Activated CD4-positive, alpha-beta T cell treated with anti-CD3 and anti-CD28 coated beads, Interleukin-10, Interleukin-2, amounts not matched to agents 100 ng/mL and 50 ng/mL, durations not matched to agents 16 hours and 8 hours (primary cell): Measurements from ENCODE around the gene PTOV1.
"Not testable (repeated sequence)": the region's sequence is repeated elsewhere in the genome, so short reads cannot be mapped to it uniquely, and the experiment has no call there.

Source experiments
- DNase-seq: peaks from one replicate; pipeline ENCODE4 v3.0.0-alpha.2; 2020

PTOV1 gene

DNA sequence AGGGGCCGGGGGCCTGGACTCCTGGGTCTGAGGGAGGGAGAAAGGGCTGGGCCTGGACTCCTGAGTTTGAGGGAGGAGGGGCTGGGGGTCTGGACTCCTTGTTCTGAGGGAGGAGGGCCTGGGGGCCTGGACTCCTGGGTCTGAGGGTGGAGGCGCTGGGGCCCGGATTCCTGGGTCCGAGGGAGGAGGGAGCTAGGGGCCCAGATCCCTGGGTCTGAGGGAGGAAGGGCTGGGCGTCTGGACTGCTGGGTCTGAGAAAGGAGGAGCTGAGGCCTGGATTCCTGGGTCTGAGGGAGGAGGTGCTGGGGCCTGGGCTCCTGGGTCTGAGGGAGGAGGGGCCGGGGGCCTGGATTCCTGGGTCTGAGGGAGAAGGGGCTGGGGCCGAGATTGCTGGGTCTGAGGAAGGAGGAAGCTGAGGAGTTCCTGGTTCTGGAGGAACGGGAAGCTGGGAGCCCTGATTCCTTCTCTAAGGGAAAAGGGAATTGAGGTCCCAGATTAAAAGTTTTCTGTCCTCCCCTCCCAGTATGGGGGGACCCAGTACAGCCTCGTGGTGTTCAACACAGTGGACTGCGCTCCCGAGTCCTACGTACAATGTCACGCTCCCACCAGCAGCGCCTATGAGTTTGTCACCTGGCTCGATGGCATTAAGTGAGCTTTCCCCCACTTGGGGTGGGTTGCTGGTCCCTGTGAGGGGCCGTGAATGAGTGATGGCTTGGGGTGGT lies 32.1 kb upstream of the PTOV1 start:
- DNase-seq = no peak

DNA sequence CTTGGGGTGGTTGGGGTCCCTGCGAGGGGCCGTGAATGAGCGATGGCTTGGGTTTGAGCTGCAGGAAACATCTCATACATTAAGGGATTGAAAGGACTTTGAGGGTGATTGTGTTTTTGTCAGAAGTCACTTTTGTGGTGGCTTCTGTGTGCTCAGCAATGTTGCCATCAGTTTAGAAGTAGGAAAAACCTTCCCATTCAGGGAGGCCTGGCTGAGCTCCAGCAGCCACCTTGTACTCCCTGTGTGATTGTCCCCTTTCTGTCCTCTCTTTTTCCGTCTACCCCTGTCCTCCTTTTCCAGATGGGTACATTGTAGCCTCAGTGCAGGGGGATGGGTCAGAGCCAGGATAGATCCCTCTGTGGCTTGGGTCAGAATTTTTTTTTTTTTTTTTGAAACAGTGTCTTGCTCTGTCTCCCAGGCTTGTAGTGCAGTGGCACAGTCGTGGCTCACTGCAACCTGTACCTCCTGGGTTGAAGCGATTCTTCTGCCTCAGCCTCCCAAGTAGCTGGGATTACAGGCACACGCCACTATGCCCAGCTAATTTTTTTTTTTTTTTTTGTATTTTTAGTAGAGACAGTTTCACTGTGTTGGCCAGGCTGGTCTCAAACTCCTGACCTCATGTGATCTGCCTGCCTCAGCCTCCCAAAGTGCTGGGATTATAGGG lies 31.4 kb upstream of the PTOV1 start:
- DNase-seq = not testable (repeated sequence)

DNA sequence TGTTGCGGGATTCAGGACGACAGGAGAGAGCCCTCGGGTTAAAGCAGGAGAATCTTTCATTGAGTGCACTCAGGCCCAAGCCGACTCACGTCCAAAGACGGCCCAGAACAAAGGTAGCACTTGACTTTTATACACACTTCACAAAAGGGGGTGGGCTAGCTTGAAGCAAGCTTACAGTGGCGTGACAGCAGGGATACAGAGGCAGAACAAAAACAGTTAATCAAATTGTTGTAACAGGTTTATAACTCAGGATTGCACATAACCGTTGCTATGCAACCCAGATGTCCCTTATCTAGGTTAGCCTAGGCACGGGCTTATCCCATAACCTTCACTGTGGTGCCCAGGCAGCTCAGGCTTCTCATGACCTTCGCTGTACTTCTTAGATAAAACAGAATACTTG lies 30.8 kb upstream of the PTOV1 start:
- DNase-seq = no peak

DNA sequence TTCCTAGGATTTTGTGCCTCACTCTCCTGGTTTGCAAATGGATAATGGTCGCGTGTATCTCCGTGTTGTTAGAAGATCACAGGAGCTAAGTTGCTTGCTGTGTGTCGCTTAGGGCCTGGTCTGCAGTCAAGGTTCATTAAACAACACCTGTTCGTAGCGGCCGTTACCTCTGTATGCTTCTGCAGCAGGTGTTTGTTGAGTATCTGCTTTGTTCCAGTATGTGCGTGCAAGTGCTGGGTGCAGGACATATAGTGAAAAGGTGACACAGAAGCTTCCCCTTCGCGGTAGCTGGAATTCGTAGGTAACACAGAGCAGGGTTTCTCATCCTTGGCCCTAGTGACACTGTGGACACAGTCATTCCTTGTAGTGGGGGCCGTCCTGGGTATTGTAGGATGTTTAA lies 27.5 kb upstream of the PTOV1 start:
- DNase-seq = no peak

DNA sequence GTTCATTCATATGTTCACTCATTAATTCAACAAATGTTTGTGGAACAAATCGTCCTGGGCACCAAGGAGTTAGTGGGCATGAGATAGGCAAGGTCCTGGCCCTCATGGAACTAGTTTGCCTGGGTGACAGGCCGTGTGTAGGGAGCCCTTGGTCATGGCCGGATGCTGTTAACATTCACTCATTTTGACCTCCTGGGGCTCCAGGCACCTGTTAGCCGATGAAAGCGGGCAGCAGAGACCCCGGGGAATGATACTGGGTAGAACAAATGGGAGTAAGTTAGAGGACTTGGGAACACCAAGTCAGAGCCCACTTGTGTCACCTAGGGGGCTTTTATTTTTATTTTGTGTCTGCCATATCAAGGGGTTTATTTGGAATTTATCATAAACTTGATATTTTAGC lies 26.3 kb upstream of the PTOV1 start:
- no peak for DNase-seq

DNA sequence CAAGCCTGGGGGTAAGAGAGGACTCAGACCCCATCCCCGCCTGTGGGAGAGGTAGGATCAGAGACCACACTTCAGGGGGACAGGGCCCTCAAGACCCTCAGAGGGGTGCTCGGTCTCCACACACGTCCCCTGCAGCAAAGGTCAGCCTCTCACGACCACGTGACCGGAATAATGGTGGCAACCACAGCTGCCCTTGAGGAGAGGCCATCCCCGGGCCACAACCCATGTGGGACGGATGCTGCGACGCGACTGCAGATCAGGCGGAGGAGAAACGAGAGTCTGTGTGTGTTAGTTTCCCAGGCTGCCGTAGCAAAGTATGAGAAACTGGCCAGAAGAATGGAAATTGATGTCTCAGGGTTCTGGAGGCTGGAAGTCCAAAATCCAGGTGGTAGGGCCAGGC lies 23.9 kb upstream of the PTOV1 start:
- no peak for DNase-seq

DNA sequence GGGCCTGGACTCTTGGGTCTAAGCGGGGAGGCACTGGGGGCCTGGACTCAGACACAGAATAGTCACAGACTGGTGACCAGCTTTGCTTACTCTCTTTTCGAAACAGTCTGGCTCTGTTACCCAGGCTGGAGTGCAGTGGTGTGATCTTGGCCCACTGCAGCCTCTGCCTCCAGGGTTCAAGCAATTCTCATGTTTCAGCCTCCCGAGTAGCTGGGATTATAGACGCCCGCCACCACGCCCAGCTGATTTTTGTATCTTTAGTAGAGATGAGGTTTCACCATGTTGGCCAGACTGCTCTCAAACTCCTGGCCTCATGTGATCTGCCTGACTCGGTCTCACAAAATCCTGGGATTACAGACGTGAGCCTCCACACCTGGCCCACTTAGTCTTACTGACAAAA lies 21.8 kb upstream of the PTOV1 start:
- no peak for DNase-seq

DNA sequence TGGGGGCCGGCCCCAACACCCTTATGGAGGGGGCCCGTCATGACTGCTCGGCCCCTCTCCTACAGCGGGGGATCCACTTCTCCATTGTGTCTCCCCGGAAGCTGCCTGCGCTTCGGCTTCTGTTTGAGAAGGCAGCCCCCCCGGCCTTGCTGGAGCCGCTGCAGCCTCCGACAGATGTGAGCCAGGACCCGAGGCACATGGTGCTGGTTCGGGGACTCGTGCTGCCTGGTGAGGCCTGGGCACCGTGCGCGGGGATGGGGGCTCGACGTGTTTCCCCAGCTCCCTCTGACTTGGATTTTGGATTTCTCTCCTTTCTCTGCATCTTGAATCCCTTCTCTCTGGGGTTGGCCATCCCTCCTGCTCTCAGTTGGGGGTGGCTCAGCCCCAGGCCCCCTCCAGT lies 21.2 kb upstream of the PTOV1 start:
- DNase-seq = no peak

DNA sequence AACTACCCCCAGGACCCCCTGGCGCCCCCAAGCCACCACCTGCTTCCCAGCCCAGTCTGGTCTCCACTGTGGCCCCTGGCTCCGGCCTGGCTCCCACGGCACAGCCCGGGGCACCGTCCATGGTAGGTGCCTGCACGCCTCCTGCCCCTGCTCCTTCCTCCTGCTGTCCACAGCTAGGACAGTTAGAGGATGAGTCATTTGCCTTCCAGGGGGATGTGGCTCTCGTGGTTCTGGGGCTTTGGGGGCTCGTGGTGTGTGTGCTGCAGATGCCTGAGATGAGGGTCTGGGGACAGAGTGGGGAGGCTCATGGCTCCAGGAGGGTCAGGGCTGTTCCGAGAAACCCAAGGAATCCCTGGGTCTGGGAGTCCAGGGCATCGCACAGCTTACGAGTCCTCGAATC lies 20.2 kb upstream of the PTOV1 start:
- DNase-seq = no peak

DNA sequence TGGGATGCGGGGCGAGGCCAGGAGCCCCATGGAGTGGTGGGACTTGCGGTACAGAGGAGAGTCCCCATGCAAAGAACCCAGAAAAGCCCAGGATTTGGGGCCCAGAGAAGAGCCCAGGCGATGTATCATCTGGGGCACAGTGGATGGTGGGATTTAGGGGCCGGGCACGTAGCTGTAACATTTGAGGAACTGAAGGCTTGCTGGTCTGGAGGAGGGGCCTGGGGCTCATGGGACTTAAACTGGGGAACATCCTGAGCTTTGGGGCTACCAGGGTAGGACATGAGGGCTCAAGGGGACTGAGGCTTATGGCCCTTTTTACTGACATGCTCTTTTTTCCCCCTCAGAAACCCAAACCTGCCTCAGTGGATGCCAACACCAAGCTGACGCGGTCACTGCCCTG lies 19.4 kb upstream of the PTOV1 start:
- no peak for DNase-seq

DNA sequence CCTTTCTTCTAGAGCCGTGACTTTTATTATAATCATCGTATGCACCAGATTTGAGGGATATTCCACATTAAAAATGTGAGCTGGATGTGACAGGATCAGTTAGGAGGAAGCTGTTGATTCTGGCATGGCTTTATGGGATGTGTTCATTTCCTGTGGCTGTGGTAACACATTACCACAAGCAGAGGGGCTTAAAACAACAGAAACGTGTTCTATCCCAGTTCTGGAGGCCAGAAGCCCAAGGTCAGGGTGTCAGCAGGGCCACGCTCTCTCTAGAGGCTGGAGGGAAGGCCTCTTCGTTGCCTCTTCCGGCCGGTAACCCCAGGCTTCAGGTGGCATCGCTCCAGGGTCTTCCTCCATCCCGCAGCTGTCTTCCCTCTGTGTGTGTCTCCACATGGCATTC lies 18.4 kb upstream of the PTOV1 start:
- no peak for DNase-seq

DNA sequence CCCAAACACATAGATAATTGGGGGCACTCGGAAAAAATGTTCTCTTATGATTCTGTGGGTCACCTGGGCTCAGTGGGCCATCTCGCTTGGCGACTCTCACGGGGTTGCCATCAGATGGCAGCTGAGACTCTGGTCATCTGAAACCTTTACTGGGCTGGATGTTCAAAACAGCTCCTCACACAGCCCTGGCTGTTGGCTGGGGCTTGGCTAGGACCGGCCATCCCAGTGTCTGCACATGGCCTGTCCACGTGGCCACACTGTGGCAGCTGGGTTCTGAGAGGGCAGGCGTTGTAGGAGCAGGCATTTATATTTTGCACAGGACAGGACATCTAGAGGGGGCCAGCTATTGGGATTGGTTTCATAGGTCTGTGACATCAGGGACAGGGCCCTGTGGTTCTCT lies 17.4 kb upstream of the PTOV1 start:
- no peak for DNase-seq

DNA sequence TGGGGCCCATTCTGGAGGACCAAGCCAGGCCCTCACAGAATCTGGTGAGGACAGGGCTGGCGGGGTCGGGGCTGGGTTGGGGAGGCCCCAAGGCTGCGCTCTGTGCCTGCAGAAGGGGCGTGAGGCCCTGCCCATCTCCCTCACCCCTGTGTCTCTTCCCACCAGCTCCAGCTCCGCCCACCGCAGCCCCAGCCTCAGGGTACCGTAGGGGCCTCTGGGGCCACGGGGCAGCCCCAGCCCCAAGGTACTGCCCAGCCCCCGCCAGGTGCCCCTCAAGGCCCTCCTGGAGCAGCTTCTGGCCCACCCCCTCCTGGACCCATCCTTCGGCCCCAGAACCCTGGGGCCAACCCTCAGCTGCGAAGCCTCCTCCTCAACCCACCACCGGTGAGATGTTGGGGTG lies 15.4 kb upstream of the PTOV1 start:
- no peak for DNase-seq

DNA sequence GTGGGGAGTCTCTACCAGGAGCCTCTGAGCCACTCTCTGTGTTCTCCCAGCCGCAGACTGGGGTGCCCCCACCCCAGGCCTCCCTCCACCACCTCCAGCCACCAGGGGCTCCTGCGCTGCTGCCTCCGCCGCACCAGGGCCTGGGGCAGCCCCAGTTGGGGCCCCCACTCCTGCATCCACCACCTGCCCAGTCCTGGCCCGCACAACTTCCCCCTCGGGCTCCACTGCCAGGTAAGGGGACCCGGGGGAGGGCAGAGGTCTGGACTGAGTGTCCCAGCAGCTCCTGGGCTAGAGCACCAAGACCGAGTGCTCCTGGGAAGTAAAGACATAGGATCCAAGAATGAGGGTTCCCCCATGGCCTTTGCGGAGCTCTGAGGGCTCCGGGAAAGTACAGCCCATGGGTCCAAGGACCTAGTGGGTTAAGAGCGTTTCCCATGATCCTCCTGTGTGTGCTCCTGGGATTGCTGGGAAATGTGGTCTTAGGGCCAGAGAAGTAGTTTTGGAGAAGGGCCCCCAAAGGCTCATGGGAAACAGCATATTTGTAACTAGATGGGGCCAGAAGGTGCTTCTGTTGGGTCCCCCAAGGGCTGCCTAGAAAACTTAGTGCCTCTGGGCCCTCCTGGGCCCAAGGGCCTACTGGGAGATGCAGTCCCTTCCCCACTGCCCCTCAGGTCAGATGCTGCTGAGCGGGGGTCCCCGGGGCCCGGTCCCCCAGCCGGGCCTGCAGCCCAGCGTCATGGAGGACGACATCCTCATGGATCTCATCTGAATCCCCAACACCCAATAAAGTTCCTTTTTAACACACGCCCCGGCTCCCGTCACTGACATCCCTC lies 14.6 kb upstream of the PTOV1 start:
- no peak for DNase-seq

DNA sequence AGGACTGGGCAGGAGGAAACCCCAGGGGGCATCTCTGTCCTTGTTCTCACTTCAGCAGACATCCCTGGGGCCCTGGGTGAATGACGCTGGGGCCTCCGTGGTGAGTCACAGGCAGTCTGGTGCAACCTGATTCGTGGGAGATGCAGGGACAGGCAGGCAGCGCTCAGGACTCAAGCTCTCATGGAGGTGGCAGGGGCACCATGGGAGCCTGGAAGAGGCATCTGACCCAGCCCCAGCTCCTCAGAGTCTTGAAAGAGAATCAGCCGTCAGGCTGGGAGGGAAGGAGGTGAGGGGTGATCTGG lies 14.0 kb upstream of the PTOV1 start:
- DNase-seq = no peak

DNA sequence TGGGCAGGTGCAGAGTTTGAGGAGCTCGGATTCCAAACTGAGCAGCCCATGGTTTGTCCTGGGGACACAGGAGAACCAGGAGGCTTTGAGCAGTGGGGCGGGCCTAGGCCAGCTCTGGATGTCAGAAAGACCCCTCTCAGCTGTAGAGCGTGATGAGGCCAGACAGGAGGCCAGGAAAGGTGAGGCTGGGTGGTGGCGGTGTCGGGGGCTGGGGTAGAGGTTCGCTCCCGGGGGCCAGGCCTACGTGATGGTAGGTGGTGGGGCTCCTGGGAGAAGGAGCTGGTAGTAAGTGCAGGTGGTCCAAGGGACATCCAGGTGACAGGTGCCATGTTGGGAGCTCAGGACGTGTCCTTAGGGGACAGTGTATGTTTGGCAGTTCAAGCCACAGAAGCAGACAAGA lies 13.5 kb upstream of the PTOV1 start:
- DNase-seq = no peak

DNA sequence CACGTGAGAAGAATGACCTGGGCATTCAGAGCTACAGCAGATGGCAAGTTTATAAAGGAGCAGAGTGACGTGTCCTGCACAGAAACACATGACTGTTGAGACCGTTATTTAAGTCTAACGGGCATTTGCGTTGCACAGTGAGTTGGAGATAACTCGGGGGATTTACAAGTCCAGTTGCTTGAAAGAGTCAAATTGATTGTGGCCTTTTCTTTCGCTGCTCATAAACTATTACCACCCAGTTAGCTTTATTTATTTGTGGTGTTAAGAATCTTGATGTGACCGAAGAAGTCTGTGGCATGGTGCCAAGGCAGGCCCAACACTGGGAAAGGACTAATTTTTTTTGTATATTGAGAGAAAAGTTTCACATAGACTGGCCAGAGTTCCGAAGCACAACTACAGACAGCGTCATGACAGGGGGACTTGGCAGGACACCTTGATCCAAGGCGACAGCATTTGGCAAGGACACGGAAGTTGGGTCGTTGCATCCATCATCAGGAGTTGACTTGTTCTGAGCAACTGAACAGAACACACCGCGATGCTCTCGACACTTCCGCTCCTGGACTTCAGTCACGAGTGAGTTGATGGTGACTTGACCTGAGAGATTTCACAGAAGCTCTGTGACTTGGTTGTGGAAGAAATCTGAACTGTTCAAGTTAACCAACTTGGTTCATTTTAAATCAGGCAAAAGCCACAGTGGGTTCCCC lies 11.9 kb upstream of the PTOV1 start:
- no peak for DNase-seq

DNA sequence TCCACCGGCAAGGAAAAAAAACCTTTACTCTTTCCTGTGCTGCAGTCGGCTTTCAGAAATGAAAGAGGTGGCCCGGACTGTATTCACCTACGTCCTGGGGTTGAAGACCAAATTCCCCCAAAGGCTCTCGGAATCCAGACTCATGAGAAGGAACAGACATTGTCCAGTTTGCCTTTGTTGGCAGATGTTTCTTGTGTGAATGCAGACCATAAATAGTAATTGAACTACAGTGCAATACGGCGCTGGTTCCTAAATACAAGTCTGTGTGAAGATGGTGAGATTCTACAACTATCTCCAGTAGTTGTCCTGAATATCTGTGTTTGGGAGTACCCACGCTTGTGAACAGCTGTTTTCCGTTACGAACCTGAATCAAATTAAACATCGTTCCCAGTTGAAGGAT lies 11.2 kb upstream of the PTOV1 start:
- no peak for DNase-seq

DNA sequence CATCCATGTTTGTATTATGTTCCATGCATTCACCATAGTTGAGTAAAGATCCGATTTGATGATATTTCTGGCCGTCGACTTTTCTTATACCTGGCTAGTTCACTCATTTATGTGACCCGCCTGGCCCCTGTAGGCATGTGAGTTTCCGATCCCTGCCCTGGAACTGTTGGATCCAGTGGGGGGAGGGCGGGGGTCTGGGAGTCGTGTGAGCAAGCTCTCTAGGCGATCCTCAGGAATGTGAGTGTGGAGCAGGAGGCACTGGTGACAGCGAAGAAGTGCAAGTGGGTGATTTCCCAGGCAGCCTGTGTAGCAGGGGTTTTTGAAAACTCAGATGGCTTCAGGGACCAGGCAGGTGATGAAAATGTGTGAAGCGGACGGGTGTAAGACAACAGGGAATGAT lies 10.6 kb upstream of the PTOV1 start:
- no peak for DNase-seq

DNA sequence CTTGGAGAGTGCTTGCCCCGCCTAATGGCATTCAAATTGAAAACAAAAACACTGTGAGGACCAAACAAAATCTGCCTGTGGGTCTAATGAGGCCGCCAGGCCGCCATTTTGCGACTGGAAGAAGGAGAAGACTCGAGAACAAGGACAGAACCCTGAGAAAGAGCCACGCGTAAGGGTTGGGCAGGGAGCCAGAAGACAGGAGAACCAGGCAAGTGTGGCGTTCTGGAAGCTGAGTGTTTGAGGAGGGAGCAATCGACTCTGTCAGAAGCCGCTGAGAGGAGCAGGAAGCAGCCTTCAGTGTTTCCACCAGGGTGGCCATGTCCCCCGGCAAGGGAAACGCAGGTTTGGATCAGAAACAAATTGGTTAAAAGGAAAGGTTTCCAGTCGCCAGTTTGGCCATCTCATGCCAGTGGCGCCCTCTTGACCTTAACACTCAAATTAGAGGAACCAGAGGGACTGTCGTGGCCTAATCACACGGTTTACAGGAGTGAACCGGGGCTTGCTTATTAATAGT lies 10.2 kb upstream of the PTOV1 start:
- DNase-seq = no peak

DNA sequence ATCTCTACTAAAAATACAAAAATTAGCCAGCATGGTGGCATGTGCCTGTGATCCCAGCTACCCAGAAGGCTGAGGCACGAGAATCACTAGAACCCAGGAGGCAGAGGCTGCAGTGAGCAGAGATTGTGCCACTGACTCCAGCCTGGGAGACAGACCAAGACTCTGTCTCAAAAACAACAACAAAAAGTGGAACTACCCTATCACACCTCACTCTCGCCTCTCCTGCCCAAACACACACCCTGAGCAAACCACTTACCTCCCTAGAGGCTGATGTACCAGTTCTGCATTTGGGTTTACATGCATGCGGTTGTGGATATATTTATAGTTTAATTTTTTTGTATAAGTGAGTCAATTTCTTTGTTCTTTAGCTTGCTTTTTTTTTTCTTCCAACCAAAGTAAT lies 7.7 kb upstream of the PTOV1 start:
- no peak for DNase-seq

DNA sequence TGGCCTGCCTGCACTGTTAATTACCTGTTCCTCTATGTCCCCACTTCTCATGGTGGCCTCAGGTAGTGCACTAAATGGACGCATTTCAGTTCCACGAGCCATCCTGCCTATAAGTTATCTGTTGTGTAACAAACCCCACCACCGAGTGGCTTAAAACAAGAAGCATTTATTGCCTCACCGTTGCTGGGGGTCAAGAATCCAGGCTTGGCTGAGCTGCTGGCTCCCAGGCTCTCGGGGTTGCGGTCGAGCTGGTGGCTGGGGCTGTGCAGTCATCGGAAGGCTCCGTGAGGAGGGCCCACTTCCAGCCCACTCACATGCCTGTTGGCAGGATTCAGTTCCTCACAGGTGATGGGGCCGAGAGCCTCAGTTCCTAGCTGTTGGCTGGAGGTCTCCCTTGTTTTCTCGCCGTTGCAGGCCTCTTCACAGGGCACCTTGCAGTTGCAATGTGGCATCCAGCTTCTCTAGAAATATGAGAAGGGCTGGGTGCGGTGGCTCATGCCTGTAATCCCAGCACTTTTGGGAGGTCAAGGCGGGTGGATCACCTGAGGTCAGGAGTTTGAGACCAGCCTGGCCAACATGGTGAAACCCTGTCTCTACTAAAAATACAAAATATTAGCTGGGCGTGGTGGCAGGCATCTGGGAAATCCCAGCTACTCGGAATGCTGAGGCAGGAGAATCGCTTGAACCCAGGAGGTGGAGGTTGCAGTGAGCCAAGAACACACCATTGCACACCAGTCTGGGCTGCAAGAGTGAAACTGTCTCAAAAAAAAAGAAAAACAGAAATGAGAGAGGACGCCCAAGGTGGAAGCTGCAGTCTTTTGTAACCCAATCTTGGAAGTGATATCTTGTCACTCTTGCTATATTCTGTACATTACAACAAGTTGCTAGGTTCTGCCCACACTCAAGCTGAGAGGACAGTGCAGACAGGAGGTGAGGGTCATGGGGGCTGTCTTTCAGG lies 6.5 kb upstream of the PTOV1 start:
- no peak for DNase-seq
